ENCODE results near the gene TMEM233.

The TMEM233 gene

GRCh38 chr12:119679490-119679889 lies 85.9 kb downstream of the TMEM233 start:
- no peak for TF ChIP-seq CTCF (IDR thresholded peaks at IDR 0.05)

- TF ChIP-seq CTCF (IDR thresholded peaks at IDR 0.05), result no peak
Observed at GRCh38 chr12:119681111-119681510, 87.5 kb downstream of the TMEM233 start.

GRCh38 chr12:119681728-119682638 lies 88.4 kb downstream of the TMEM233 start:
- TF ChIP-seq CTCF (IDR thresholded peaks at IDR 0.05), result no peak

- TF ChIP-seq CTCF (IDR thresholded peaks at IDR 0.05), result no peak
Observed at GRCh38 chr12:119682639-119683252, 89.2 kb downstream of the TMEM233 start.

- TF ChIP-seq CTCF (IDR thresholded peaks at IDR 0.05), result no peak
Observed at GRCh38 chr12:119683413-119683812, 89.8 kb downstream of the TMEM233 start.

- TF ChIP-seq CTCF (IDR thresholded peaks at IDR 0.05), result no peak
Observed at GRCh38 chr12:119683816-119684215, 90.2 kb downstream of the TMEM233 start.

GRCh38 chr12:119684711-119685369 lies 91.3 kb downstream of the TMEM233 start:
- TF ChIP-seq CTCF (IDR thresholded peaks at IDR 0.05), result no peak
